NCI-H1105 (cell line): ENCODE measurements around the gene CCL4L2.
"Not testable (repeated sequence)": the region's sequence is repeated elsewhere in the genome, so short reads cannot be mapped to it uniquely, and the experiment has no call there.

Experiments used
- DNase-seq: peaks from one replicate; lab custom pipeline; 2025; lab: John Stamatoyannopoulos, UW

CCL4L2 gene

DNA sequence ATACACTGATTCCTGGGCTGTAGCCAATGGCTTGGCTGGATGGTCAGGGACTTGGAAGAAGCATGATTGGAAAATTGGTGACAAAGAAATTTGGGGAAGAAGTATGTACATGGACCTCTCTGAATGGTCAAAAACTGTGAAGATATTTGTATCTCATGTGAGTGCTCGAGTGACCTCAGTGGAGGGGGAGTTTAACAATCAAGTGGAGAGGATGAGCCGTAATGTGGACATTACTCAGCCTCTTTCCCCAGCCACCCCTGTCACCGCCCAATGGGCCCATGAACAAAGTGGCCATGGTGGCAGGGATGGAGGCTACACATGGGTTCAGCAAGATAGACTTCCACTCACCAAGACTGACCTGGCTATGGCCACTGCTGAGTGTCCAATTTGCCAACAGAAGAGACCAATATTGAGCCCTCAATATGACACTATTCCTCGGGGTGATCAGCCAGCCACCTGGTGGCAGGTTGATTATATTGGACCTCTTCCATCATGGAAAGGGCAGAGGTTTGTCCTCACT is 10.8 kb downstream of the CCL4L2 start:
- not testable (repeated sequence) for DNase-seq

DNA sequence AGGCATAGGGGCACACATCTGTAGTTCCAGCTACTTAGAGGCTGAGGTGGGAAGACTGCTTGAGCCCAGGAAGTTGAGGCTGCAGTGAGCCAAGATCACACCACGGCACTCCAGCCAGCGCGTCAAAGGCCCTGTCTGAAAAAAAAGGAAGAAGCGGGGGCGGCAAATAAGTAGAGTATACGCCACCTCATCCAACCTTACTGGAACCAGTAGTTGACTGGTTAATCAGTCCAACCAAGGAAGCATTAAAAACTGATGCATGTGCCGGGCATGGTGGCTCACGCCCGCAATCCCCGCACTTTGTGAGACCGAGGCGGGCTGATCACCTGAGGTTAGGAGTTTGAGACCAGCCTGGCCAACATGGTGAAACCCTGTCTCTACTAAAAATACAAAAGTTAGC is 12.1 kb downstream of the CCL4L2 start:
- not testable (repeated sequence) for DNase-seq

DNA sequence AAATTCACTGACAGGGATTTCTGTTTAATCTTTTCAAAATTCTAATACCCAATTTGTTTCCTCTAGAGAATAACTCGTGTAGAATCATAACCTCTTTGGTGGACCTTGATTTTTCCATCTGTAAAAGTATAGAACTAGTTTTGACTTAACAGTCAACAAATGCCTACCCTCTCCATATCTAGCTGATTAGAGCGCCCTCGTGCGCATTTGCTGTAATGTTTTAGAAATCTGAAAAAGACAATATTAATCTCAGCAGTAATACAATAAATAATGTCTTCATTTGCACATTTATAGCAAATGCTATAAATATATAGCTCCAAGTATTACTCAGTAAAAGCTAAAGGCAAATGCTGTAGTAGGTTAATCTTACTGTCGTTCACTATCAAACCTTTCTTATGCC is 18.8 kb downstream of the CCL4L2 start:
- not testable (repeated sequence) for DNase-seq

DNA sequence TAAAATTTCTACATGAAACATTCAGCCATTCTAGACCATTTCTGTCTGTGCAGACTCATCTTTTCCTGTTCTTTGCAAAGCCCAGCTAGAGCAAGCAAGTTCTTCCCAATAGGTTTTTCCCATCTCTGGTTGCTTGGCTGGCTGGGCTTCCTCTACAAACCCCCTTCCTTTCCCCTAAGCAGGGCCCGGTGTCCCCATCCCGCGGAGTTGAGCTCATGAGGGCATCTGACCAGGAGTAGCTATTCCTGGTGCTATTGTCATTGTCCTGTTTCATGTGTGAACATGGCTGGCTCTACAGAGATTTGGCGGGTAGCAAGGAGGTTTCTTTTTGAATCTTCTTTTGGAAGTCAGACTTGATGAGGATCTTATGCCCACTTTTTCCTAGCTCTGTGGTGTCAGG is 31.2 kb downstream of the CCL4L2 start:
- not testable (repeated sequence) for DNase-seq
